Measurements from ENCODE around the gene BAHD1.

BAHD1 gene

DNA sequence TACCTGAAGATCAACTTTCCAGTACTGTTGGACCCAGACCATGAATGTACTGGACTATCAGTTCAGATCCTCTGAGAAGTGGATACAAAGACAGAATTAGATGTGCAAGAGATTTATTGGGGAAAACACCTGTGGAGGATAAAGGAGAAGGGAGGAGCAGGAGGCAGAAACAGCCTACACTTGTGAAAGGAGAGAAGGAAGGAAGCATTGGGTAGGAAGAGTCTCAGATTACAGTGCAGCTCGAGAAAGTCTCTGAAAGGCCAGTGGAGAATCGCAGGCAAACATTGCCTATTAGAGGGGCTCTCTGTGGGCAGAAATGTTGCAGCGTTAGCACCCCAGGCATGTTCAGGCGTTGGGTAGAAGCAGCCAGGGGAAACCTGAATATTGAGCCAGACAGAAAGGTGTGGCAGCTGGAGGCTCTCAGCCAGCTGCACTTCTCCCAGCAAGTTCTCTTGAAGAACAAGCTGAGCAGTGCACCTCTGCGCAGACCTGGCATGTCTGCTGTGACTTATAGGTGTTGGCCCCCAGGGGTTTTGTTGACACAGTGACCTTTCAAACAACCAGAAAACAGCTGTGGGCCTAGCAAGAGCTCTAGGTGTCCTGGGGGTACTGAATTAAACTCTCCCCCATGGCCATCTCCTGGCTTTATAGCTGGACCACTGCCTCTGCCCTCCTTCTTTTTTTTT is 37.0 kb downstream of the BAHD1 start:
- H3K27ac ChIP-seq (replicated peaks) = no peak overlapping the region
- no peak overlapping the region for H3K4me3 ChIP-seq (replicated peaks; ENCODE audit: insufficient read depth, low read length)
- DNase-seq (ENCODE audit: low read depth in 1 of 2, low spot score in 1 of 2) = no peak
- TF ChIP-seq, protein P1, sequence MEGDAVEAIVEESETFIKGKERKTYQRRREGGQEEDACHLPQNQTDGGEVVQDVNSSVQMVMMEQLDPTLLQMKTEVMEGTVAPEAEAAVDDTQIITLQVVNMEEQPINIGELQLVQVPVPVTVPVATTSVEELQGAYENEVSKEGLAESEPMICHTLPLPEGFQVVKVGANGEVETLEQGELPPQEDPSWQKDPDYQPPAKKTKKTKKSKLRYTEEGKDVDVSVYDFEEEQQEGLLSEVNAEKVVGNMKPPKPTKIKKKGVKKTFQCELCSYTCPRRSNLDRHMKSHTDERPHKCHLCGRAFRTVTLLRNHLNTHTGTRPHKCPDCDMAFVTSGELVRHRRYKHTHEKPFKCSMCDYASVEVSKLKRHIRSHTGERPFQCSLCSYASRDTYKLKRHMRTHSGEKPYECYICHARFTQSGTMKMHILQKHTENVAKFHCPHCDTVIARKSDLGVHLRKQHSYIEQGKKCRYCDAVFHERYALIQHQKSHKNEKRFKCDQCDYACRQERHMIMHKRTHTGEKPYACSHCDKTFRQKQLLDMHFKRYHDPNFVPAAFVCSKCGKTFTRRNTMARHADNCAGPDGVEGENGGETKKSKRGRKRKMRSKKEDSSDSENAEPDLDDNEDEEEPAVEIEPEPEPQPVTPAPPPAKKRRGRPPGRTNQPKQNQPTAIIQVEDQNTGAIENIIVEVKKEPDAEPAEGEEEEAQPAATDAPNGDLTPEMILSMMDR (IDR thresholded peaks at IDR 0.05; ENCODE audit: insufficient read depth, low read length) = no peak
- TF ChIP-seq, protein P2, sequence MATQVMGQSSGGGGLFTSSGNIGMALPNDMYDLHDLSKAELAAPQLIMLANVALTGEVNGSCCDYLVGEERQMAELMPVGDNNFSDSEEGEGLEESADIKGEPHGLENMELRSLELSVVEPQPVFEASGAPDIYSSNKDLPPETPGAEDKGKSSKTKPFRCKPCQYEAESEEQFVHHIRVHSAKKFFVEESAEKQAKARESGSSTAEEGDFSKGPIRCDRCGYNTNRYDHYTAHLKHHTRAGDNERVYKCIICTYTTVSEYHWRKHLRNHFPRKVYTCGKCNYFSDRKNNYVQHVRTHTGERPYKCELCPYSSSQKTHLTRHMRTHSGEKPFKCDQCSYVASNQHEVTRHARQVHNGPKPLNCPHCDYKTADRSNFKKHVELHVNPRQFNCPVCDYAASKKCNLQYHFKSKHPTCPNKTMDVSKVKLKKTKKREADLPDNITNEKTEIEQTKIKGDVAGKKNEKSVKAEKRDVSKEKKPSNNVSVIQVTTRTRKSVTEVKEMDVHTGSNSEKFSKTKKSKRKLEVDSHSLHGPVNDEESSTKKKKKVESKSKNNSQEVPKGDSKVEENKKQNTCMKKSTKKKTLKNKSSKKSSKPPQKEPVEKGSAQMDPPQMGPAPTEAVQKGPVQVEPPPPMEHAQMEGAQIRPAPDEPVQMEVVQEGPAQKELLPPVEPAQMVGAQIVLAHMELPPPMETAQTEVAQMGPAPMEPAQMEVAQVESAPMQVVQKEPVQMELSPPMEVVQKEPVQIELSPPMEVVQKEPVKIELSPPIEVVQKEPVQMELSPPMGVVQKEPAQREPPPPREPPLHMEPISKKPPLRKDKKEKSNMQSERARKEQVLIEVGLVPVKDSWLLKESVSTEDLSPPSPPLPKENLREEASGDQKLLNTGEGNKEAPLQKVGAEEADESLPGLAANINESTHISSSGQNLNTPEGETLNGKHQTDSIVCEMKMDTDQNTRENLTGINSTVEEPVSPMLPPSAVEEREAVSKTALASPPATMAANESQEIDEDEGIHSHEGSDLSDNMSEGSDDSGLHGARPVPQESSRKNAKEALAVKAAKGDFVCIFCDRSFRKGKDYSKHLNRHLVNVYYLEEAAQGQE (IDR thresholded peaks at IDR 0.05; ENCODE audit: insufficient replicate concordance, low read depth) = no peak
- TF ChIP-seq GABPA (IDR thresholded peaks at IDR 0.05; ENCODE audit: low read depth) (no peak), POLR2AphosphoS5 (IDR thresholded peaks at IDR 0.05; ENCODE audit: low read depth) (no peak), SPI1 (IDR thresholded peaks at IDR 0.05; ENCODE audit: borderline replicate concordance, low read depth) (no peak)
- H3K27me3 ChIP-seq (ENCODE audit: insufficient read depth, poor library complexity, severe bottlenecking) = peaks cover 2% of the 10 kb centered on the region

DNA sequence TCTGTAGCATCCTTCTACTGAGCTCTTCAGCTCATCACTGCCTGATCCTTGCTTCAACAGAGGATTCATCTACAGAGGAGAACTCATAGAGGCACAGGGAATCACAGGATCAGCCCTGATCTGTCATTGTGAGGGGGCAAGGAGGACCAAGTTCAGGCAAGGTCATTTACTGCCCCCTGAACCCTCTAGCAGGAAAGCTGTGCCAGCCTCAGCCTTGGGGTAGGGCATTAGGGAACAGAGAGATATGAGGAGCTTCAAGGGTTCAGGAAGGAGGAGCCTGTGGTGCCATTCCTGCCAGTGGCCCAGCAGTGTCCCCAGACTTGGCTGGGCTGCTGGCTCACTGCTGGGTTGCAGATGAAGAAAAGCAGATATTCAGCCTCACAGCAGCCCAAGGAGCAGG is 38.3 kb downstream of the BAHD1 start:
- TF ChIP-seq, protein P2 (IDR thresholded peaks at IDR 0.05; ENCODE audit: insufficient replicate concordance, low read depth) = no peak
- TF ChIP-seq GABPA (IDR thresholded peaks at IDR 0.05; ENCODE audit: low read depth) (no peak), SPI1 (IDR thresholded peaks at IDR 0.05; ENCODE audit: borderline replicate concordance, low read depth) (no peak), POLR2AphosphoS5 (IDR thresholded peaks at IDR 0.05; ENCODE audit: low read depth) (no peak)
- TF ChIP-seq, protein P1 (IDR thresholded peaks at IDR 0.05; ENCODE audit: insufficient read depth, low read length) = no peak
- H3K27me3 ChIP-seq (ENCODE audit: insufficient read depth, poor library complexity, severe bottlenecking) = peaks cover 2% of the 10 kb centered on the region
- no peak overlapping the region for H3K4me3 ChIP-seq (replicated peaks; ENCODE audit: insufficient read depth, low read length)
- H3K27ac ChIP-seq (replicated peaks) = no peak overlapping the region
- DNase-seq (ENCODE audit: low read depth in 1 of 2, low spot score in 1 of 2) = no peak

DNA sequence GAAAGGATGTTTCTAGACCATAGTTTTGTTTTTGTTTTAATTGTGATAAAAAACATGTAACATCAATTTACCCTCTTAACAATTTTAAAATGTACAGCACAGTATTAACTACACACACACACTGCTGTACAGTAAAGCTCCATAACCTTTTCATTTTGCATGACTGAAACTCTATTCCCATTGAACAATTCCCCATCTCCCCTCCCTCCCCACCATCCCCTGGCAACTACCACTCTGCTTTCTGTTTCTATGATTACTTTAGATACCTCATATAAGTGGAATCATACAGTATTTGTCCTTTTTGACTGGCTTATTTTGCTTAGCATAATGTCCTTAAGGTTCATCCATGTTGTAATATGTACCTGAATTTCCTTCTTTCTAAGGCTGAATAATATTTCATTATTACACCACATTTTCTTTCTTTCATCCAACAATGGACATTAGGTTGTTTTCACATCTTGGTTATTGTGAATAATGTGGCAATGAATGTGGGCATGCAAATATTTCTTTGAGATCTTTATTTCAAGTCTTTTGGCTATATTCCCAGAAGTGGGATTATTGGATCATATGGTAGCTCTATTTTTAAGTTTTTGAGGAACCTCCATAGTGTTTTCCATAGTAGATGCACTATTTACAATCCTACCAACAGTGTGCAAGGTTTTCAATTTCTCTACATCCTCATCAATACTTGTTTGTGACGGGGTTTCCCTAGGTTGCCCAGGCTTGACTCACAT is 40.8 kb downstream of the BAHD1 start:
- DNase-seq (ENCODE audit: low read depth in 1 of 2, low spot score in 1 of 2) = no peak
- Histone ChIP-seq H3K27ac (replicated peaks) (no peak overlapping the region), H3K4me3 (replicated peaks; ENCODE audit: insufficient read depth, low read length) (no peak overlapping the region), H3K27me3 (ENCODE audit: insufficient read depth, poor library complexity, severe bottlenecking) (peaks cover 2% of the 10 kb centered on the region)
- TF ChIP-seq SPI1 (IDR thresholded peaks at IDR 0.05; ENCODE audit: borderline replicate concordance, low read depth) = no peak
- TF ChIP-seq, protein P1 (IDR thresholded peaks at IDR 0.05; ENCODE audit: insufficient read depth, low read length) = no peak
- no peak for TF ChIP-seq POLR2AphosphoS5 (IDR thresholded peaks at IDR 0.05; ENCODE audit: low read depth)
